Endothelial cell of umbilical vein (primary cell): ENCODE measurements around the gene FAM234B. TPM values are rescaled to one million over a fixed set of nuclear protein-coding genes. Genes with fewer than 3 reads are reported as not detected.

Source experiments
- BruUV-seq: library from RNA; stranded (reverse); fragments of 400-500 nt; replicated peaks from 2 replicates; lab custom pipeline; 2021; lab: Mats Ljungman, UMichigan
- CTCF ChIA-PET: fragments of 300-600, 350-600 bp; sonication (Branson Sonifier 250); formaldehyde crosslinking; loops from one replicate; lab custom pipeline; 2021; ENCODE audit warnings: antibody characterized with exemption, inconsistent platforms; lab: Charles Lee
- POLR2A ChIA-PET: fragments of 300-600, 350-600 bp; sonication (Branson Sonifier 250); formaldehyde crosslinking; loops from one replicate; lab custom pipeline; 2021; ENCODE audit warnings: antibody characterized with exemption, inconsistent platforms; lab: Charles Lee
- DNase-seq: peaks from one replicate; pipeline ENCODE4 v3.0.0-alpha.2; 2011; ENCODE audit warnings: low read depth, low spot score
- FAIRE-seq: peaks from 2 replicates; lab custom pipeline; 2011; peaks lifted over from hg19 to GRCh38; lab: Jason Lieb, UNC
- H2AFZ ChIP-seq: 2 replicates; pipeline ENCODE4 v1.6.0; 2012; ENCODE audit warnings: low read depth, low read length, control low read depth, inconsistent platforms
- H3K27ac ChIP-seq: 2 replicates; pipeline ENCODE4 v1.5.1; 2011; ENCODE audit warnings: low read depth, mild to moderate bottlenecking, control low read depth, low read length, moderate library complexity; ENCODE audit not compliant: insufficient read depth
- H3K27me3 ChIP-seq, 2 experiments: 2 replicates each; pipeline versions ENCODE4 v1.6.0 to v1.6.1; 2011; ENCODE audit warnings: low read length in 2 of 2, mixed read lengths in 1 of 2; ENCODE audit not compliant: control insufficient read depth in 2 of 2, insufficient read depth in 2 of 2
- H3K36me3 ChIP-seq, 2 experiments: 2 replicates in 1 of 2; 3 replicates in 1 of 2; pipeline ENCODE4 v1.5.1; 2011; ENCODE audit warnings: low read length in 2 of 2, mild to moderate bottlenecking in 1 of 2, moderate library complexity in 1 of 2; ENCODE audit not compliant: control insufficient read depth in 2 of 2, insufficient read depth in 2 of 2; ENCODE audit errors: extremely low read depth in 1 of 2
- H3K4me1 ChIP-seq: 3 replicates; pipeline ENCODE4 v1.5.1; 2011; ENCODE audit warnings: mild to moderate bottlenecking, low read length; ENCODE audit not compliant: control insufficient read depth, insufficient read depth; ENCODE audit errors: extremely low read depth
- H3K4me2 ChIP-seq: 2 replicates; pipeline ENCODE4 v1.6.1; 2011; ENCODE audit warnings: low read length, control low read depth, mixed read lengths; ENCODE audit not compliant: insufficient read depth
- H3K4me3 ChIP-seq, 3 experiments: fragments of 200-600 bp in 1 of 3; sonication (generic), shearing (Covaris generic) in 1 of 3; replicated peaks in 1 of 3; 2 replicates each; pipeline ENCODE4 v1.5.1; 2011 to 2016; ENCODE audit warnings: control low read depth in 3 of 3, low read length in 3 of 3, mild to moderate bottlenecking in 2 of 3, inconsistent platforms in 1 of 3, low read depth in 1 of 3, moderate library complexity in 1 of 3; ENCODE audit not compliant: insufficient read depth in 1 of 3
- H3K79me2 ChIP-seq: 2 replicates; pipeline ENCODE4 v1.6.0; 2012; ENCODE audit warnings: low read length, inconsistent platforms; ENCODE audit not compliant: control insufficient read depth, insufficient read depth
- H3K9ac ChIP-seq: replicated peaks from 2 replicates; pipeline ENCODE3; 2011; ENCODE audit warnings: low read length, control low read depth; ENCODE audit not compliant: insufficient read depth; ENCODE audit errors: extremely low read depth
- H3K9me1 ChIP-seq: replicated peaks from 3 replicates; pipeline ENCODE4 v1.6.0; 2011; ENCODE audit warnings: mild to moderate bottlenecking, low read length; ENCODE audit not compliant: control insufficient read depth, insufficient read depth; ENCODE audit errors: extremely low read depth
- H3K9me3 ChIP-seq: replicated peaks from 2 replicates; pipeline ENCODE4 v1.5.1; 2012; ENCODE audit warnings: low read length, inconsistent platforms; ENCODE audit not compliant: control insufficient read depth, insufficient read depth
- H4K20me1 ChIP-seq: replicated peaks from 2 replicates; pipeline ENCODE3; 2011; ENCODE audit warnings: mild to moderate bottlenecking, low read length; ENCODE audit not compliant: control insufficient read depth, insufficient read depth; ENCODE audit errors: extremely low read depth
- CTCF ChIP-seq, 2 donors: IDR thresholded peaks; 1 replicate in 1 of 2; 2 replicates in 1 of 2; pipeline ENCODE4 v1.5.1; 2011; ENCODE audit warnings: low read length in 2 of 2, mild to moderate bottlenecking in 2 of 2, moderate library complexity in 2 of 2, control low read depth in 1 of 2, inconsistent platforms in 1 of 2, low read depth in 1 of 2; ENCODE audit not compliant: insufficient read depth in 1 of 2; ENCODE audit errors: extremely low read depth in 1 of 2
- EZH2 ChIP-seq: IDR thresholded peaks from 2 replicates; pipeline ENCODE4 v1.6.1; 2012; ENCODE audit warnings: borderline replicate concordance, low read depth, mild to moderate bottlenecking, moderate library complexity, low read length, inconsistent platforms; ENCODE audit not compliant: severe bottlenecking
- FOS ChIP-seq: IDR thresholded peaks from 2 replicates; pipeline ENCODE4 v1.6.1; 2011; ENCODE audit warnings: mild to moderate bottlenecking, low read length, moderate library complexity, borderline replicate concordance; ENCODE audit not compliant: insufficient read depth
- GATA2 ChIP-seq: IDR thresholded peaks from 2 replicates; pipeline ENCODE4 v1.7.0; 2011; ENCODE audit warnings: low read depth, mild to moderate bottlenecking, moderate library complexity, mixed read lengths, low read length; ENCODE audit not compliant: insufficient read length, insufficient read depth
- JUN ChIP-seq: IDR thresholded peaks from 2 replicates; pipeline ENCODE4 v1.6.1; 2011; ENCODE audit warnings: borderline replicate concordance, low read depth; ENCODE audit not compliant: insufficient read length, insufficient read depth
- MAX ChIP-seq: IDR thresholded peaks from 2 replicates; pipeline ENCODE4 v1.6.1; 2011; ENCODE audit not compliant: insufficient read depth, insufficient read length
- MYC ChIP-seq: IDR thresholded peaks from one replicate; pipeline ENCODE4 v1.6.1; 2011; ENCODE audit warnings: mild to moderate bottlenecking, low read depth, low read length
- POLR2A ChIP-seq: IDR thresholded peaks from 2 replicates; pipeline ENCODE4 v1.6.1; 2012; ENCODE audit warnings: low read depth, mild to moderate bottlenecking, control low read depth, low read length
- POLR2AphosphoS5 ChIP-seq: IDR thresholded peaks from 2 replicates; pipeline ENCODE4 v1.6.1; 2012; ENCODE audit warnings: low read depth, mild to moderate bottlenecking, control low read depth, low read length, moderate library complexity; ENCODE audit not compliant: insufficient read depth
- dilution Hi-C: fragments of 300-500 bp; cut with MboI; formaldehyde crosslinking; loops from one replicate; pipeline ENCODE4 v1.15.0; 2019; ENCODE audit warnings: low sequenced_read_pairs; ENCODE audit not compliant: extremely low pct_ligation_motif_present
- intact Hi-C: fragments of 100-400 bp; cut with micrococcal nuclease; formaldehyde crosslinking; loops from one replicate; pipeline ENCODE4 v1.10.0; 2022
- polyA plus RNA-seq, 4 experiments: library from polyadenylated mRNA; depleted of rRNA in 3 of 4; stranded (reverse) in 3 of 4; unstranded in 1 of 4; fragments of >200 nt; gene quantifications; 2 replicates each; pipeline versions ENCODE4 v1.2.1 to v1.2.3, GENCODE V29; 2011 to 2012; ENCODE audit warnings: missing spikeins in 1 of 4
- total RNA-seq: library from RNA; stranded (reverse); gene quantifications from 2 replicates; pipeline ENCODE4 v1.2.3, GENCODE V29; 2021

Gene FAM234B
- total and polyA plus RNA-seq, 2 donors (not counting 3 experiments of a cell fraction or from before 2014, with no cell fraction given), result 4.9 to 13.2 TPM

- no peak for DNase-seq
- FAIRE-seq, result no peak
- Histone ChIP-seq H3K27ac (no peak overlapping the region), H4K20me1 (no peaks in the 10 kb centered on the region), H3K9me3 (no peaks in the 10 kb centered on the region), H3K9me1 (no peaks in the 10 kb centered on the region), H2AFZ (no peak overlapping the region), H3K79me2 (no peaks in the 10 kb centered on the region), H3K27me3 (no peaks in the 10 kb centered on the region), H3K9ac (no peak overlapping the region), H3K4me2 (no peak overlapping the region), H3K4me3 (no peak overlapping the region), H3K4me1 (peaks cover 6% of the 10 kb centered on the region), H3K36me3 (peaks cover 2 to 3% of the 10 kb centered on the region in 2 experiments)
- ChIA-PET CTCF (interaction anchor here (0.8 to 1.6 kb wide), 3 partner anchors 17 to 138 kb away, joined by 3 to 4 read pairs (median 3); no protein-coding TSS in a partner anchor), POLR2A (no interaction called here)
- dilution Hi-C loops, result no loop called here
- no TSS peak for BruUV-seq
- no peak for TF ChIP-seq MYC
- TF ChIP-seq EZH2, result no peak
- TF ChIP-seq MAX, result no peak
- no peak for TF ChIP-seq FOS
- no peak for TF ChIP-seq JUN
- no peak for TF ChIP-seq GATA2
- TF ChIP-seq CTCF (IDR thresholded peaks at IDR 0.05; ENCODE audit: extremely low read depth in 1 of 2, insufficient read depth in 1 of 2, low read depth in 1 of 2, low read length in 2 of 2), result no peak
- TF ChIP-seq POLR2AphosphoS5, result no peak
- no peak for TF ChIP-seq POLR2A
- intact Hi-C loops, result no loop called here
These were observed 30.9 kb downstream of the FAM234B start for GRCh38 chr12:13075118-13075480.
